GM18511 (cell line): ENCODE results near the gene HMHB1.

Experiments
- ATAC-seq: cut with Tn5 transposase; IDR thresholded peaks from one replicate; pipeline ENCODE4 v1.9.1; 2021; ENCODE audit warnings: mild to moderate bottlenecking, moderate library complexity; ENCODE audit not compliant: unreplicated experiment

HMHB1 gene

DNA sequence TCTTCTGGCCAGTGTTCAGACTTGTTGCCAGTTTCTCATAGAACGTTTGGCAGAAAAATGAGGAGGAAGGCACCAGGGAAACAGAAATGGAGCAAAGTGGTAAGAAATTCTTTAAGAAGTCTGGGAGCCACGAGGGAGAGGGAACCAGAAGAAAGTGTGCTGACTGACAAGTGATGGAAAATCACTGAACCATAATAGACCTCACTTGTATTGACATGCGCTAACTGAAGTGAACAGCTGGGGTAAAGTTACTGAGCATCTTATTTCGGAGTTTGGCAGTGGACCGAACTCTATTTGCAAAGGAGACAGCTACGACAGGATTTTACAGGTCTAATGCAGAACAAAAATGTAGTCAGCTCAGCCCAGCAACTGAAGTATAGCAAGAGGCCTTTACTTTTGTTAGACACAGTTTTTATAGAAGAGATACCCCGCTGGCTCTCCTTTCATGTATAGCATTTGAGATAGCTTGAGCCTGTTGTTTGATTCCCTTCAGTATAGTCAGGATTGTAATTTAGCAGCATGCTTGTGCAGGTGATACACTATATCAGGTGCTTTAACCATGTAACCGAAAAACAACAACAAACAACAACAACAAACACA lies 53.6 kb downstream of the HMHB1 start:
- no peak for ATAC-seq
